A549 (cell line): ENCODE results near the gene AFF3.

Source experiments
- CHD4 ChIP-seq: fragments of 200-600 bp; sonication (generic); IDR thresholded peaks from 2 replicates; pipeline ENCODE4 v1.6.1; 2016; ENCODE audit warnings: antibody characterized with exemption, mild to moderate bottlenecking, borderline replicate concordance
- CTCF ChIP-seq: fragments of >200 bp; sonication (Bioruptor Twin); formaldehyde crosslinking; IDR thresholded peaks from 3 replicates; pipeline ENCODE4 v1.5.1; 2016
- KDM5A ChIP-seq: fragments of 200-600 bp; sonication (generic); IDR thresholded peaks from 2 replicates; pipeline ENCODE4 v1.6.1; 2016; ENCODE audit warnings: antibody characterized with exemption, mild to moderate bottlenecking
- MAZ ChIP-seq: fragments of 150-350 bp; IDR thresholded peaks from 2 replicates; pipeline ENCODE4 v1.6.1; 2014; ENCODE audit warnings: antibody characterized with exemption, low read depth, low read length, borderline replicate concordance
- NFE2L2 ChIP-seq: fragments of 150-350 bp; conservative IDR thresholded peaks from 2 replicates; pipeline ENCODE4 v1.6.1; 2014; ENCODE audit warnings: low read length
- PBX3 ChIP-seq: IDR thresholded peaks from 2 replicates; pipeline ENCODE4 v1.6.1; 2012
- POLR2A ChIP-seq: IDR thresholded peaks from 2 replicates; pipeline ENCODE4 v1.6.1; 2012; ENCODE audit warnings: mild to moderate bottlenecking, low read length
- SMC3 ChIP-seq: fragments of >200 bp; sonication (Bioruptor Twin); formaldehyde crosslinking; IDR thresholded peaks from 3 replicates; pipeline ENCODE4 v1.6.1; 2018; ENCODE audit warnings: inconsistent platforms

GRCh38 chr2:99550368-99550767, 592.0 kb downstream of the AFF3 start:
- TF ChIP-seq CHD4 (no peak), CTCF (no peak), POLR2A (no peak), NFE2L2 (no peak), KDM5A (no peak), MAZ (no peak), PBX3 (no peak), SMC3 (no peak)
